K562 (cell line): Measurements from ENCODE around the gene BOLA3. TPM values are rescaled to one million over a fixed set of nuclear protein-coding genes. Genes with fewer than 3 reads are reported as not detected.

Experiments used
- ATAC-seq: fragments of 200-7000 bp; cut with Tn5 transposase; 3 replicates; pipeline ENCODE4 v1.9.1; 2020; ENCODE audit warnings: moderate library complexity
- BruUV-seq: library from RNA; stranded (reverse); fragments of 400-500 nt; replicated peaks from 2 replicates; lab custom pipeline; 2021; lab: Mats Ljungman, UMichigan
- CTCF ChIA-PET: fragments of 300-600 bp; formaldehyde crosslinking; extraction: SDS; loops from one replicate; lab custom pipeline; 2021; ENCODE audit warnings: low intra/inter-chr PET ratio; lab: Yijun Ruan, JAX
- POLR2A ChIA-PET: fragments of 300-600, 350-650 bp; sonication (Branson Sonifier 250); formaldehyde crosslinking; extraction: SDS; loops from one replicate; lab custom pipeline; 2021; ENCODE audit warnings: antibody characterized with exemption, inconsistent platforms; lab: Yijun Ruan, JAX
- DNase-seq, 4 experiments: peaks; one replicate each; pipeline versions ENCODE4 v3.0.0 to v3.0.0-alpha.2; 2011 to 2018; ENCODE audit warnings: low spot score in 3 of 4, mixed read lengths in 3 of 4; ENCODE audit errors: extremely low read depth in 1 of 4
- FAIRE-seq: peaks from 2 replicates; lab custom pipeline; 2011; peaks lifted over from hg19 to GRCh38; lab: Jason Lieb, UNC
- H2AFZ ChIP-seq: 2 replicates; pipeline ENCODE4 v1.6.0; 2011; ENCODE audit warnings: low read depth, low read length, control low read depth, inconsistent platforms
- H3K27ac ChIP-seq: fragments of 200-600 bp; 3 replicates; pipeline ENCODE4 v1.8.0; 2011; ENCODE audit warnings: low read depth, mild to moderate bottlenecking, control low read depth, inconsistent platforms, low read length, moderate library complexity, mixed read lengths; ENCODE audit errors: extremely low read depth
- H3K27me3 ChIP-seq, 2 experiments: fragments of 300-600 bp in 1 of 2; 2 replicates in 1 of 2; 3 replicates in 1 of 2; pipeline versions ENCODE4 v1.6.0 to v1.8.0; 2011; ENCODE audit warnings: inconsistent platforms in 2 of 2, low read length in 2 of 2, mild to moderate bottlenecking in 1 of 2, mixed read lengths in 1 of 2, moderate library complexity in 1 of 2; ENCODE audit not compliant: control insufficient read depth in 2 of 2, insufficient read depth in 2 of 2
- H3K36me3 ChIP-seq: fragments of 300-600 bp; 3 replicates; pipeline ENCODE4 v1.8.0; 2011; ENCODE audit warnings: mild to moderate bottlenecking, low read length, inconsistent platforms; ENCODE audit not compliant: control insufficient read depth, insufficient read depth
- H3K4me1 ChIP-seq, 2 experiments: fragments of 200-600 bp in 1 of 2; replicated peaks in 1 of 2; 2 replicates in 1 of 2; 3 replicates in 1 of 2; pipeline versions ENCODE4 v1.5.1 to v1.8.0; 2011; ENCODE audit warnings: inconsistent platforms in 2 of 2, low read length in 2 of 2, mild to moderate bottlenecking in 1 of 2, mixed read lengths in 1 of 2, moderate library complexity in 1 of 2; ENCODE audit not compliant: control insufficient read depth in 2 of 2, insufficient read depth in 2 of 2
- H3K4me2 ChIP-seq: 2 replicates; pipeline ENCODE4 v1.6.1; 2011; ENCODE audit warnings: low read length, control low read depth, inconsistent platforms, mixed read lengths; ENCODE audit not compliant: insufficient read depth
- H3K4me3 ChIP-seq: fragments of 200-600 bp; sonication (generic), shearing (Covaris generic); 2 replicates; pipeline ENCODE4 v1.5.1; 2016; ENCODE audit warnings: control low read depth, inconsistent platforms
- H3K79me2 ChIP-seq: fragments of 200-600 bp; 3 replicates; pipeline ENCODE4 v1.8.0; 2011; ENCODE audit warnings: low read length, inconsistent platforms; ENCODE audit not compliant: control insufficient read depth, insufficient read depth
- H3K9ac ChIP-seq, 2 experiments: 2 replicates each; pipeline versions ENCODE4 v1.6.0 to v1.6.1; 2011; ENCODE audit warnings: low read depth in 2 of 2, low read length in 2 of 2, control low read depth in 1 of 2, inconsistent platforms in 1 of 2, mild to moderate bottlenecking in 1 of 2, mixed read lengths in 1 of 2; ENCODE audit not compliant: insufficient read depth in 1 of 2
- H3K9me1 ChIP-seq: one replicate; pipeline ENCODE4 v1.6.0; 2011; ENCODE audit warnings: inconsistent platforms, mild to moderate bottlenecking, low read length, moderate library complexity; ENCODE audit not compliant: control insufficient read depth, insufficient read depth
- H3K9me3 ChIP-seq: replicated peaks from 2 replicates; pipeline ENCODE4 v1.5.1; 2011; ENCODE audit warnings: low read depth, low read length, inconsistent platforms; ENCODE audit not compliant: control insufficient read depth, insufficient read depth
- H4K20me1 ChIP-seq: replicated peaks from 2 replicates; pipeline ENCODE4 v1.6.1; 2011; ENCODE audit warnings: low read length, inconsistent platforms, mixed read lengths; ENCODE audit not compliant: control insufficient read depth, insufficient read depth
- ARID1B ChIP-seq: fragments of 450-650 bp; IDR thresholded peaks from 2 replicates; pipeline ENCODE4 v1.6.1; 2016; ENCODE audit warnings: antibody characterized with exemption, mild to moderate bottlenecking, inconsistent platforms
- EP300 ChIP-seq: IDR thresholded peaks from 2 replicates; pipeline ENCODE4 v1.6.1; 2012; ENCODE audit warnings: low read length, improper control_type of control experiment
- MBD2 ChIP-seq: sonication (generic); IDR thresholded peaks from 2 replicates; pipeline ENCODE4 v1.6.1; 2016; ENCODE audit warnings: low read depth, borderline replicate concordance
- NR4A1 ChIP-seq, 2 experiments: fragments of 250-450 bp in 1 of 2; fragments of 450-650 bp in 1 of 2; sonication (Bioruptor Pico) in 1 of 2; IDR thresholded peaks; 2 replicates each; pipeline versions ENCODE4 v1.4.0 to v1.6.1; 2016 to 2020; ENCODE audit warnings: mild to moderate bottlenecking in 2 of 2, missing compliant biosample characterization in 1 of 2, missing genetic modification characterization in 1 of 2, moderate library complexity in 1 of 2
- PBX2 ChIP-seq, 2 experiments: IDR thresholded peaks in 1 of 2; conservative IDR thresholded peaks in 1 of 2; 2 replicates each; pipeline ENCODE4 v1.6.1; 2016; ENCODE audit warnings: low read depth in 2 of 2, mild to moderate bottlenecking in 1 of 2, missing compliant biosample characterization in 1 of 2, missing genetic modification characterization in 1 of 2, moderate library complexity in 1 of 2
- PRDM10 ChIP-seq: fragments of 450-650 bp; IDR thresholded peaks from 2 replicates; pipeline ENCODE4 v1.6.1; 2018; ENCODE audit not compliant: partially characterized antibody
- RCOR1 ChIP-seq, 2 experiments: IDR thresholded peaks; 2 replicates each; pipeline ENCODE4 v1.6.1; 2012; ENCODE audit warnings: low read depth in 2 of 2, low read length in 2 of 2, borderline replicate concordance in 1 of 2, improper control_type of control experiment in 1 of 2
- SMARCE1 ChIP-seq: fragments of 450-650 bp; IDR thresholded peaks from 2 replicates; pipeline ENCODE4 v1.7.1; 2016; ENCODE audit warnings: mild to moderate bottlenecking
- SRSF9 ChIP-seq: fragments of 200-400 bp; formaldehyde crosslinking; IDR thresholded peaks from 2 replicates; pipeline ENCODE4 v1.6.1; 2017; ENCODE audit warnings: low read depth, low read length, borderline replicate concordance
- TRIM28 ChIP-seq: fragments of 450-650 bp; IDR thresholded peaks from 2 replicates; pipeline ENCODE4 v1.6.1; 2017
- ZNF766 ChIP-seq: fragments of 200-800 bp; sonication (Bioruptor generic); conservative IDR thresholded peaks from 2 replicates; pipeline ENCODE4 v1.6.1; 2016; ENCODE audit warnings: missing genetic modification characterization, missing compliant biosample characterization
- WGBS: fragments of 100-300 bp; shearing (Covaris generic); methylation state at CpG from one replicate; pipeline ENCODE4 v1.1.6; 2016; ENCODE audit warnings: low coverage, mixed read lengths; ENCODE audit not compliant: insufficient coverage; ENCODE audit errors: missing lambda C conversion rate; 5-methylcytosine and 5-hydroxymethylcytosine counted together
- in situ Hi-C: fragments of 300-500 bp; cut with MboI; formaldehyde crosslinking; loops from 4 replicates; pipeline ENCODE4 v1.15.0; 2018; ENCODE audit warnings: inconsistent platforms, mixed read lengths
- intact Hi-C: fragments of 100-400 bp; cut with micrococcal nuclease; formaldehyde crosslinking; loops from 2 replicates; pipeline ENCODE4 v1.14.2; 2022
- polyA plus RNA-seq, 8 experiments: library from polyadenylated mRNA; depleted of rRNA in 4 of 8; stranded (reverse) in 5 of 8; unstranded in 3 of 8; fragments of >200 nt; fragmentation: Nextera tagmentation in 2 of 8; fragmentation: Illumina TruSeq in 1 of 8; extraction: Ambion mirVana in 2 of 8; extraction: Trizol in 1 of 8; gene quantifications; 2 replicates each; pipeline versions ENCODE4 v1.2.1 to v1.2.3, GENCODE V29; 2011 to 2014; ENCODE audit warnings: inconsistent platforms in 1 of 8, missing spikeins in 1 of 8
- total RNA-seq, 7 experiments: library from RNA; depleted of rRNA in 6 of 7; stranded (reverse); fragments of >200 nt in 6 of 7; fragmentation: Illumina TruSeq in 2 of 7; extraction: Trizol in 2 of 7; gene quantifications; 2 replicates each; pipeline versions ENCODE4 v1.2.1 to v1.2.3, GENCODE V29; 2011 to 2021; ENCODE audit warnings: low replicate concordance in 1 of 7

Gene BOLA3
- total and polyA plus RNA-seq, 9 of the 15 experiments (the other 6 are each of a cell fraction or from before 2014, with no cell fraction given), result 149 to 619 (median 255) TPM

- Histone ChIP-seq H3K27ac (peak overlapping the region; percentile 80), H3K9me3 (no peaks in the 10 kb centered on the region), H2AFZ (0 out of 2 replicates have a peak overlapping the region, but pooled peaks have one; percentile 11), H3K4me3 (peak overlapping the region; percentile 64), H3K4me1 (peaks cover 31 to 35% of the 10 kb centered on the region in 2 experiments), H3K36me3 (peaks cover 64% of the 10 kb centered on the region), H3K79me2 (peaks cover 74% of the 10 kb centered on the region), H4K20me1 (no peaks in the 10 kb centered on the region), H3K4me2 (peak overlapping the region; percentile 96), H3K9ac (peak overlapping the region; percentile 39 to 82; a peak in 3 of 4 replicates), H3K27me3 (no peaks in the 10 kb centered on the region), H3K9me1 (no peaks in the 10 kb centered on the region)
- ChIA-PET CTCF (interaction anchor here (0.6 kb wide), 1 partner anchor 45 kb away, joined by 3 read pairs; no protein-coding TSS in a partner anchor), POLR2A (interaction anchor here (0.5 to 7.8 kb wide), 18 partner anchors 11 to 468 kb away, joined by 3 to 56 read pairs (median 3); partner anchors contain the start of genes MOB1A and MTHFD2)
- intact Hi-C loops, result loop anchor here (2.0 to 10.0 kb wide), 4 partner anchors 49 to 465 kb away; partner anchors contain the start of genes DGUOK, MTHFD2 and STAMBP
- no peak for ATAC-seq
- peak in 2 of 4 experiments; percentile 41 to 48 for DNase-seq
- in situ Hi-C loops, result no loop called here
- 11% methylated on average over 7 of the region's 7 CpGs for WGBS
- no TSS peak for BruUV-seq
- peak; percentile 37 for FAIRE-seq
- TF ChIP-seq PBX2 (CRISPR knock-in tag; IDR thresholded peaks at IDR 0.05; ENCODE audit: low read depth), result no peak
- no peak for TF ChIP-seq PBX2 (tag; conservative IDR thresholded peaks at IDR 0.05; ENCODE audit: low read depth)
- no peak for TF ChIP-seq PRDM10
- 0 out of 2 replicates have a peak, but pooled peaks have one; percentile 26 for TF ChIP-seq ZNF766
- TF ChIP-seq SRSF9, result no peak
- no peak for TF ChIP-seq NR4A1 (CRISPR knock-in tag; IDR thresholded peaks at IDR 0.05)
- TF ChIP-seq NR4A1 (tag; IDR thresholded peaks at IDR 0.05), result no peak
- peak; percentile 28; the same call in 1 of the 2 replicates for TF ChIP-seq SMARCE1
- TF ChIP-seq ARID1B, result peak; percentile 49
- TF ChIP-seq MBD2, result no peak
- no peak for TF ChIP-seq TRIM28
- peak in 1 of 2 experiments; percentile 54; a peak in 1 of 4 replicates for TF ChIP-seq RCOR1 (IDR thresholded peaks at IDR 0.05; ENCODE audit: borderline replicate concordance in 1 of 2, low read depth in 2 of 2, low read length in 2 of 2)
- peak; percentile 39; the same call in 1 of the 2 replicates for TF ChIP-seq EP300
Measured at GRCh38 chr2:74149570-74150319, 2.0 kb upstream of the BOLA3 start.
